ENCODE measurements around the gene KMT5B. TPM values are rescaled to one million over a fixed set of nuclear protein-coding genes. Genes with fewer than 3 reads are reported as not detected.

Gene KMT5B
- total RNA-seq, 2 donors from 2014 or later: 20.7 to 29.8 TPM

DNA sequence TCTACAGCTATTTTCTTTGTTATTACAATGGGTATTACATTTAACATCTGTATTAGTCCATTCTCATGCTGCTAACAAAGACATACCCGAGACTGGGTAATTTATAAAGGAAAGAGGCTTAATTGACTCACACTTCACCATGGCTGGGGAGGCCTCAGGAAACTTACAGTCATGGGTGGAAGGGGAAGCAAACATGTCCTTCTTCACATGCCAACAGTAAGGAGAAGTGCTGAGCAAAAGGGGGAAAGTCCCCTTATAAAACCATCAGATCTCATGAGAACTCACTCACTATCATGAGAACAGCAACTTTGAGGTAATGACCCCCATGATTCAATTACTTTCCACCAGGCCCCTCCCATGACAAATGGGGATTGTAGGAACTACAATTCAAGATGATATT is 16.5 kb upstream of the KMT5B start:
- no peak for DNase-seq (ENCODE audit: low spot score)
- Histone ChIP-seq H3K27me3 (replicated peaks; ENCODE audit: insufficient read depth) (no peaks in the 10 kb centered on the region), H3K9me3 (peaks cover 4% of the 10 kb centered on the region), H3K4me3 (no peak overlapping the region), H3K27ac (no peak overlapping the region), H3K4me1 (ENCODE audit: control insufficient read depth in 1 of 2, low read depth in 2 of 2) (no peaks in the 10 kb centered on the region), H3K36me3 (no peaks in the 10 kb centered on the region)
- ATAC-seq (ENCODE audit: insufficient number of reproducible peaks, low FRiP score, low read depth): no peak
- TF ChIP-seq, protein P1, sequence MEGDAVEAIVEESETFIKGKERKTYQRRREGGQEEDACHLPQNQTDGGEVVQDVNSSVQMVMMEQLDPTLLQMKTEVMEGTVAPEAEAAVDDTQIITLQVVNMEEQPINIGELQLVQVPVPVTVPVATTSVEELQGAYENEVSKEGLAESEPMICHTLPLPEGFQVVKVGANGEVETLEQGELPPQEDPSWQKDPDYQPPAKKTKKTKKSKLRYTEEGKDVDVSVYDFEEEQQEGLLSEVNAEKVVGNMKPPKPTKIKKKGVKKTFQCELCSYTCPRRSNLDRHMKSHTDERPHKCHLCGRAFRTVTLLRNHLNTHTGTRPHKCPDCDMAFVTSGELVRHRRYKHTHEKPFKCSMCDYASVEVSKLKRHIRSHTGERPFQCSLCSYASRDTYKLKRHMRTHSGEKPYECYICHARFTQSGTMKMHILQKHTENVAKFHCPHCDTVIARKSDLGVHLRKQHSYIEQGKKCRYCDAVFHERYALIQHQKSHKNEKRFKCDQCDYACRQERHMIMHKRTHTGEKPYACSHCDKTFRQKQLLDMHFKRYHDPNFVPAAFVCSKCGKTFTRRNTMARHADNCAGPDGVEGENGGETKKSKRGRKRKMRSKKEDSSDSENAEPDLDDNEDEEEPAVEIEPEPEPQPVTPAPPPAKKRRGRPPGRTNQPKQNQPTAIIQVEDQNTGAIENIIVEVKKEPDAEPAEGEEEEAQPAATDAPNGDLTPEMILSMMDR (IDR thresholded peaks at IDR 0.05): no peak

DNA sequence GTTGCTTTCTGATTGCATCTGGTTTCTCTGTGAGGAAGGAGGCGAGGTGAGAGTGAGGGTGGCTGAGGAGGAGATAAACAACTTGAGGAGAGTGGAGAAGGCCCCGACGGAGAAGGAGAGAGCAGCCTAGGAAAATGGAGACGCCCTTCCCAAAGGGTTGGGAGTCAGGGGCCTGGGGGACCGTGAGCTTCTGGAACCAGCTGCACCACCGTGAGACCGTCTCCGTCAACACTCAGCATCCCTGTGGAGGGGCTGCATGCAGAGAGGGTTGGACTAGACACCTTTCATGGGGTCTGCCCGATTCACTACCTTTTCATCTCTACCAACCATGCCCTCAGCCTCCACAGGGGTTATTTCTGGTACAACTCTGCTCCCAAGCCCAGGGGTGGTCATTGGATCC is 13.3 kb upstream of the KMT5B start:
- TF ChIP-seq, protein P1 (IDR thresholded peaks at IDR 0.05): no peak
- H3K36me3 ChIP-seq: no peaks in the 10 kb centered on the region
- no peaks in the 10 kb centered on the region for H3K4me1 ChIP-seq (ENCODE audit: control insufficient read depth in 1 of 2, low read depth in 2 of 2)
- H3K27me3 ChIP-seq (replicated peaks; ENCODE audit: insufficient read depth): no peaks in the 10 kb centered on the region
- no peak for DNase-seq (ENCODE audit: low spot score)
- H3K4me3 ChIP-seq: no peak overlapping the region
- H3K9me3 ChIP-seq: peaks cover 4% of the 10 kb centered on the region
- no peak for ATAC-seq (ENCODE audit: insufficient number of reproducible peaks, low FRiP score, low read depth)
- H3K27ac ChIP-seq: no peak overlapping the region

DNA sequence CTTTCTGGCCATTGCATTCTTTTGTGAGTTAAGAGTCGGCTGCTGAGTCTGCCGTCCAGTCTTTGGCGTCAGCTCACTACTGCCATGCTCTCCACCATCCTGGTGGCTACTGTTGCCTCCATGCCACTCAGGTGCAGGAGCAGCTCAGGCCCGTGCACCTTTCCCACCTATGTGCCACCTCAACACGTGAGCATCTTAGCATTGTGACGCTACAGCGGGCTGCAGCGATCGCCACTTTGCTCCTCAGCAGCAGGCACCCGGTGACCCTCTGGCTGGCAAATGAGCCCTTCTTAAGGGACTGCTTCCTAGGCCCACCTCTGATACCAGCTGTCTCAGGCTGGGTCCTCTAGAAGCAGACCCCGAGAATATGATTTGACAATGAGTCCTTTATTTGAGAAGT is 11.5 kb upstream of the KMT5B start:
- H3K9me3 ChIP-seq: peaks cover under 1% of the 10 kb centered on the region
- TF ChIP-seq, protein P1 (IDR thresholded peaks at IDR 0.05): no peak
- H3K27ac ChIP-seq: no peak overlapping the region
- no peaks in the 10 kb centered on the region for H3K36me3 ChIP-seq
- no peak for DNase-seq (ENCODE audit: low spot score)
- no peaks in the 10 kb centered on the region for H3K27me3 ChIP-seq (replicated peaks; ENCODE audit: insufficient read depth)
- H3K4me3 ChIP-seq: no peak overlapping the region
- H3K4me1 ChIP-seq (ENCODE audit: control insufficient read depth in 1 of 2, low read depth in 2 of 2): no peaks in the 10 kb centered on the region
- no peak for ATAC-seq (ENCODE audit: insufficient number of reproducible peaks, low FRiP score, low read depth)

DNA sequence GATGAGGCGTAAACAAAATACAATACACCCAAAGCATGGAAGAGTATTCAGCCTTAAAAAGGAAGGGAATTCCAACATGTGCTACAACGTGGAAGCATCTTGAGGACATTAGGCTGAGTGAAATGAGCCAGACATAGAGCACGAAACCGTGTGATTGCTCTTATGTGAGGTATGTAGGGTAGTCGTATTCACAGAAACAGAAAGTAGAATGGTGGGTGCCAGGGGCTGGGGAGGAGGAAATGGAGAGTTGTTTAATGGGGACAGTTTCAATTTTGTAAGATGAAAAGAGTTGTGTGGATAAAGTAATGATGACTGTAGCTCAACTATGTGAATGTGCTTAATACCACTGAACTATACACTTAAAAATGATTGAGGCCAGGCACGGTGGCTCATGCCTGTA is 10.2 kb upstream of the KMT5B start:
- DNase-seq (ENCODE audit: low spot score) (no peak), ATAC-seq (ENCODE audit: insufficient number of reproducible peaks, low FRiP score, low read depth) (no peak)
- H3K4me1 ChIP-seq (ENCODE audit: control insufficient read depth in 1 of 2, low read depth in 2 of 2): no peaks in the 10 kb centered on the region
- H3K36me3 ChIP-seq: no peaks in the 10 kb centered on the region
- no peaks in the 10 kb centered on the region for H3K27me3 ChIP-seq (replicated peaks; ENCODE audit: insufficient read depth)
- TF ChIP-seq, protein P1 (IDR thresholded peaks at IDR 0.05): no peak
- H3K27ac ChIP-seq: no peak overlapping the region
- H3K4me3 ChIP-seq: no peak overlapping the region
- no peaks in the 10 kb centered on the region for H3K9me3 ChIP-seq

DNA sequence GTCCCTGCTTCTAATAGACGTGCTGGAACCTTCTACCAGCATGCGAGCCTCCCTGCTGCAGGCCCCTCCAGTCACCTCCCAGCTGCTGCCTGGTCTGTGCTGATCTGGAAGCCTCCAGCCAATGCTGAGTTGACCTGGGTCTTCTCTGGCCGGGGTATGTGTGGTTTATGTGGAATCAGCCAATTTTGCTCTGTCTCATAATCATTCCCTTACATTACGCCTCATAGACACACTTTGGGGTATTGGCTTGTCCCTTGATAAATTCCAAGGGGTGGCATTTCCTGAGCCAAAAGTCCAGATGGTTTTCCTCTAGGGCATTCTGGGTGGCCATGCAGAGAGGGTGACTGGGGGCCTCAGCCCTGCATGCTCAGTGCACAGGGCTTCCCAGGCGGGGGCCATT is 8.3 kb upstream of the KMT5B start:
- no peak for ATAC-seq (ENCODE audit: insufficient number of reproducible peaks, low FRiP score, low read depth)
- H3K9me3 ChIP-seq: no peaks in the 10 kb centered on the region
- no peak for DNase-seq (ENCODE audit: low spot score)
- no peaks in the 10 kb centered on the region for H3K4me1 ChIP-seq (ENCODE audit: control insufficient read depth in 1 of 2, low read depth in 2 of 2)
- H3K27ac ChIP-seq: no peak overlapping the region
- TF ChIP-seq, protein P1 (IDR thresholded peaks at IDR 0.05): no peak
- no peaks in the 10 kb centered on the region for H3K27me3 ChIP-seq (replicated peaks; ENCODE audit: insufficient read depth)
- no peak overlapping the region for H3K4me3 ChIP-seq
- no peaks in the 10 kb centered on the region for H3K36me3 ChIP-seq

Data from thoracic aorta (tissue), 2 donors.